ENCODE results near the gene VGF.

VGF gene

DNA sequence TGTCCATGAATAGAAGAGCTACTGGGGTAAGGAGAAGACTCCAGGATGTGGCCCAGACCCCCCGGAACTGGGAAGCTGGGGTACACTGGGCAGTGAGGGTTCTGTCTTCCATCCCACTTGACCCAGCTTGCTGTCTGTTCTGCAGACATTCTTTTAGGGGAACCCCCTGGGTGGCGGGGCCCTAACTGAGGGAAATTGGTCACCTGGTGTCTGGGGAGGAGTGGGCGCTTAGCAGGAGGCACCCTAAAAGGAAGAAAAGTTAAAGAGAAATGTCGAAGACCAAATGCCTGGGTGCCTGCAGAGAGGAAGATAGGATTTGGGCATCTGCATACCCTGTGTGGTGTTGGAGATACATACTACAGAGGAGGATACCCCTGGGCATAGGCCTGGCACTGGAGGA lies 10.1 kb downstream of the VGF start:
- peak overlapping the region; percentile 74 for H3K4me3 ChIP-seq (ENCODE audit: low read depth, low read length)
- H3K36me3 ChIP-seq (replicated peaks) = peaks cover 25% of the 10 kb centered on the region
- H3K27ac ChIP-seq = no peak overlapping the region
- in situ Hi-C loops (cut with HindIII; ENCODE audit: low pct_ligation_motif_present, low sequenced_read_pairs) = loop anchor here (25.0 kb wide), 1 partner anchor 132 kb away; no protein-coding TSS in a partner anchor
- TF ChIP-seq, protein P1, sequence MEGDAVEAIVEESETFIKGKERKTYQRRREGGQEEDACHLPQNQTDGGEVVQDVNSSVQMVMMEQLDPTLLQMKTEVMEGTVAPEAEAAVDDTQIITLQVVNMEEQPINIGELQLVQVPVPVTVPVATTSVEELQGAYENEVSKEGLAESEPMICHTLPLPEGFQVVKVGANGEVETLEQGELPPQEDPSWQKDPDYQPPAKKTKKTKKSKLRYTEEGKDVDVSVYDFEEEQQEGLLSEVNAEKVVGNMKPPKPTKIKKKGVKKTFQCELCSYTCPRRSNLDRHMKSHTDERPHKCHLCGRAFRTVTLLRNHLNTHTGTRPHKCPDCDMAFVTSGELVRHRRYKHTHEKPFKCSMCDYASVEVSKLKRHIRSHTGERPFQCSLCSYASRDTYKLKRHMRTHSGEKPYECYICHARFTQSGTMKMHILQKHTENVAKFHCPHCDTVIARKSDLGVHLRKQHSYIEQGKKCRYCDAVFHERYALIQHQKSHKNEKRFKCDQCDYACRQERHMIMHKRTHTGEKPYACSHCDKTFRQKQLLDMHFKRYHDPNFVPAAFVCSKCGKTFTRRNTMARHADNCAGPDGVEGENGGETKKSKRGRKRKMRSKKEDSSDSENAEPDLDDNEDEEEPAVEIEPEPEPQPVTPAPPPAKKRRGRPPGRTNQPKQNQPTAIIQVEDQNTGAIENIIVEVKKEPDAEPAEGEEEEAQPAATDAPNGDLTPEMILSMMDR (IDR thresholded peaks at IDR 0.05; ENCODE audit: low read depth, low read length, missing control alignments) = no peak
- H3K27me3 ChIP-seq (replicated peaks) = no peaks in the 10 kb centered on the region
- DNase-seq = no peak

DNA sequence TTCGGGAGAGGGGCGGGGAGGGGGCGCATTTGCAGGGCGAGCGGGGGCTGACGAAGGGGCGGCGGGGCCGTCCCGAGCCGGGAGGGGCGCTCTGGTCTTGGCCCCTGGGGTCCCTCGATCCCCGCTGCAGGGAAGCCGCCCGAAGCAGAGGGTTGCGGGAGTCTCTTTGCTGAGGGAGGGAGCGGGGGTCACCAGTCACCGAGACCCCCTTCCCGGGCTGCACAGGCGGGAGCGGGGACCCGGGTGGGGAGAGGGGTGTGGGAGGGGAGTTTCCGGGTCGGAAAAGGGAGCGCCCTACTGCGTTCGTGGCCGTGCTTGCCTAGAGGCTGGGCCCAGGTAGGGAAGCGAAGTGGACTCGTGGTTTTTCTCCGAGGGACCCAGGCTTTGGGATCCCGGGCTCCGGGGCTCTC lies 10.7 kb downstream of the VGF start:
- in situ Hi-C loops (cut with HindIII; ENCODE audit: low pct_ligation_motif_present, low sequenced_read_pairs) = loop anchor here (25.0 kb wide), 1 partner anchor 133 kb away; no protein-coding TSS in a partner anchor
- no peak overlapping the region for H3K27ac ChIP-seq
- H3K27me3 ChIP-seq (replicated peaks) = no peaks in the 10 kb centered on the region
- peaks cover 19% of the 10 kb centered on the region for H3K36me3 ChIP-seq (replicated peaks)
- peak overlapping the region; percentile 74 for H3K4me3 ChIP-seq (ENCODE audit: low read depth, low read length)
- TF ChIP-seq, protein P1 (IDR thresholded peaks at IDR 0.05; ENCODE audit: low read depth, low read length, missing control alignments) = no peak
- no peak for DNase-seq

DNA sequence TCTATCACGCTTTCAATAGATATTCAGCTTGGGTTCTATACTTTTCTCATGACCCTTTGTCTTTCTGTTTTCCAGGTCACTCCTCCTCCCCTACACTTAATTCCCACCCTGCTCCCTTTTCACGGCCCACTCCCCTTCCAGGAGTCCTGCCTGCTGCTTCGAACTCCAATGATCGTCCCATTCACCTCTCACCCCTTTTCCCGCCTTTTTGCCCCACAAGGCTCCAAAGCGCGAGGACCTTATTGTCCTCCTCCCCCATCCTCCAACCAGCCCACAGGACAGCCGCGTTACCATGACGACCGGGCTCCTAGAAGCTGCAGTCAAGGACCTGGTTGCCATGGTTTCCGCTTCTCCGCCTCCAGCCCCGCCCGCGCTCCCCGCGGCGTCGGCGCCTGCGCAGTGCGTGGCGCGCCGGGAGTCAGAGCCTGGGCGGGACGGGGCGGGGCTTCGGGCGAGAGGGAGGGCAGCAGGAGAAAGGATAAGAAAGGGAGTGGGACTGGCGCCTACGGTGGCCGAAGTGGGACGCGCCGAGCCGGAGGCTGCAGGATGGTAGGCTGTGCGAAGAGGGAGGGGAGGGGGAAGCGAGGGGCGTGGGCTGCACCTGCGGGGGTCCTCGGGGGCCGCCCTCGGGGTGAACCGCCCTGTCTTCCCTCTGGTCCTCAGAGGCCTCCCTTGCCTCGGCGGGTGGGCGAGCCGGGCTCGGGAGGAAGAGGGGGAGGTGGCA lies 11.2 kb downstream of the VGF start, which contains the start of gene AP1S1:
AP1S1 (plus strand) TSS at position 508 of the 724 bp plus-strand sequence; CDS start at position 547, 39 bp downstream.
- peak; percentile 90 for DNase-seq
- Histone ChIP-seq H3K4me3 (ENCODE audit: low read depth, low read length) (peak within 1 kb of the TSS; percentile 74), H3K27me3 (replicated peaks) (no peaks in the 10 kb centered on the region), H3K36me3 (replicated peaks) (peaks cover 16% of the 10 kb centered on the region), H3K27ac (no peak within 1 kb of the TSS)
- in situ Hi-C loops (cut with HindIII; ENCODE audit: low pct_ligation_motif_present, low sequenced_read_pairs) = loop anchor here (25.0 kb wide), 1 partner anchor 133 kb away; no protein-coding TSS in a partner anchor
- TF ChIP-seq, protein P1 (IDR thresholded peaks at IDR 0.05; ENCODE audit: low read depth, low read length, missing control alignments) = no peak

DNA sequence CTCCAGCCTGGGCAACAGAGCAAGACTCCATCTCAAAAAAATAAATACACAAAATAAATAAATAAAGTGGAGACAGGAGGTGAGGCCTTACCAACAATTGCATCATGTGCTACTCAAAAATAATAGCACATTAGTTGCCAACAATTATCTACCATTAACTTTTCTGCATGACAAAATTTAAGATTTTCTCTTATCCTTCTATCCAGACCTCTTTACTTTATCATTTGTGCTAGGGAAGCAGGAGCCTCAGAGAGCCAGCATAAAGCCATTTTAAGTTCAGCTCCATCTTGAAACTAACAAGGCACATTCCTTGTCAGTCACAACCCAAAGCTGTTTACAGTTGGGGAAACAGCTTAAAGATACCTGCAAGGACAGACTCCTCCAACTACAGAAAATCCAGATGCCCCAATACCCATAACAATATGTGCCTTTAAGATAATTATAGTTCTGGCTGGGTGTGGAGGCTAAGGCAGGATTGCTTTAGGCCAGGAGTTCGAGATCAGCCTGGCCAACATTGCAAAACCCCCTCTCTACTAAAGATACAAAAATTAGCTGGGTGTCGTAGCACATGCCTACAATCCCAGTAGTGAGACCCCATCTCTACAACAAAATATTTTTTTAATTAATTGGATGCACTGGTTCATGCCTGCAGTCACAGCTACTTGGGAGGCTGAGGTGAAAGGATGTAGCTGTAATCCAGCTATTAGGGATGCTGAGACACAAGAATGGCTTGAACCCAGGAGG lies 13.3 kb downstream of the VGF start:
- Histone ChIP-seq H3K36me3 (replicated peaks) (peaks cover 3% of the 10 kb centered on the region), H3K27me3 (replicated peaks) (no peaks in the 10 kb centered on the region), H3K27ac (no peak overlapping the region), H3K4me3 (ENCODE audit: low read depth, low read length) (no peak overlapping the region)
- in situ Hi-C loops (cut with HindIII; ENCODE audit: low pct_ligation_motif_present, low sequenced_read_pairs) = loop anchor here (25.0 kb wide), 1 partner anchor 135 kb away; no protein-coding TSS in a partner anchor
- TF ChIP-seq, protein P1 (IDR thresholded peaks at IDR 0.05; ENCODE audit: low read depth, low read length, missing control alignments) = no peak
- DNase-seq = no peak

DNA sequence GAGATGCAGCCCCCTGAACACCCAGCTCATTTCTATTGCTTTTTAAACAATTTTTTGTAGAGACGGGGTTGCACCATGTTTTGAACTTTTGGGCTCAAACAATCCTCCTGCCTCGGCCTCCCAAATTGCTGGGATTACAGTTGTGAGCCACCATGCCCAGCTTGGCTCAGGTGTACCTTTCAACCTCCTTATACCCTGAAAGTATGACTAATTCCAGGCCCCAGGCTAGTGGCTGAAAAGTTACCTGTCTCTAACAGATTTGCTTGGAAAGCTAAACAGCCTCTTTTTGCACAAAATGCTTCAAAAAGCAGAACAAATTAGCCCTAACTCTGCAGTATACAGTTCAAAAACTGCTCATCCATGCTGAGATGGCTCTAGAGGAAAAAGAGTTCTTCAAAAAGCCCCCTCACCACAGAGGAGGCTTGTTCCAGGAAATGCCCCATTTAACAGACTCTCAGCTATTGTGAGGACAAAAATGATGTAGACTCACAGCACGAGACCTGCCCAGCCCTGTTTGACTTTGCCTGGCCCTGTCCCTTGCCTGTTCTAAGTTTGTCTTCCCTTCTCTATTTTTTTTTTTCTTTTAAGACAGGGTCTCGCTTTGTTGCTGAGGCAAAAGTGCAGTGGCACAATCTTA lies 24.5 kb downstream of the VGF start:
- no peak overlapping the region for H3K27ac ChIP-seq
- peak; percentile 46 for DNase-seq
- TF ChIP-seq, protein P1 (IDR thresholded peaks at IDR 0.05; ENCODE audit: low read depth, low read length, missing control alignments) = no peak
- peaks cover 21% of the 10 kb centered on the region for H3K36me3 ChIP-seq (replicated peaks)
- in situ Hi-C loops (cut with HindIII; ENCODE audit: low pct_ligation_motif_present, low sequenced_read_pairs) = no loop called here
- H3K27me3 ChIP-seq (replicated peaks) = no peaks in the 10 kb centered on the region
- no peak overlapping the region for H3K4me3 ChIP-seq (ENCODE audit: low read depth, low read length)
